ENCODE measurements around the gene RPS25. TPM values are rescaled to one million over a fixed set of nuclear protein-coding genes. Genes with fewer than 3 reads are reported as not detected.

Gene RPS25
- total RNA-seq, 6 experiments from 2014 or later: 326 to 822 (median 376) TPM

- TF ChIP-seq POLR2A (IDR thresholded peaks at IDR 0.05) (no peak), CTCF (IDR thresholded peaks at IDR 0.05) (peak in 3 of 4 donors; percentile 27 to 30 (median 27))
- Histone ChIP-seq H3K4me1 (peaks cover 0 to 19% (median 9%) of the 10 kb centered on the region in 4 donors), H3K4me3 (no peak overlapping the region), H3K36me3 (peaks cover 0 to 46% (median 15%) of the 10 kb centered on the region in 4 donors), H3K27me3 (no peaks in the 10 kb centered on the region), H3K9me3 (no peaks in the 10 kb centered on the region), H3K27ac (no peak overlapping the region)
- WGBS (ENCODE audit: insufficient coverage, low coverage, low lambda C conversion rate, missing lambda C conversion rate): 25% methylated on average over 8 of the region's 8 CpGs
- intact Hi-C loops (cut with DNase I): no loop called here
- DNase-seq (no peak), ATAC-seq (no peak)
Observed at GRCh38 chr11:119015054-119015611, 3.0 kb downstream of the RPS25 start.

GRCh38 chr11:119014209-119014924 lies 3.8 kb downstream of the RPS25 start:
- WGBS (ENCODE audit: insufficient coverage, low coverage, low lambda C conversion rate, missing lambda C conversion rate): 87% methylated on average over 8 of the region's 17 CpGs
- H3K27me3 ChIP-seq: no peaks in the 10 kb centered on the region

GRCh38 chr11:119012629-119013170 lies 5.4 kb downstream of the RPS25 start:
- Histone ChIP-seq H3K9me3 (no peaks in the 10 kb centered on the region), H3K27ac (no peak overlapping the region), H3K27me3 (no peaks in the 10 kb centered on the region), H3K4me1 (peaks cover 0 to 16% (median 7%) of the 10 kb centered on the region in 4 donors), H3K4me3 (no peak overlapping the region), H3K36me3 (peaks cover 0 to 49% (median 15%) of the 10 kb centered on the region in 4 donors)
- WGBS (ENCODE audit: insufficient coverage, low coverage, low lambda C conversion rate, missing lambda C conversion rate): 80% methylated on average over 3 of the region's 3 CpGs
- TF ChIP-seq POLR2A (IDR thresholded peaks at IDR 0.05) (no peak), CTCF (IDR thresholded peaks at IDR 0.05) (no peak)
- ATAC-seq: no peak
- DNase-seq: no peak
- intact Hi-C loops (cut with DNase I): no loop called here

More at GRCh38 chr11:119014209-119014924, 3.8 kb downstream of the RPS25 start:
- Histone ChIP-seq H3K27ac (no peak overlapping the region), H3K4me3 (no peak overlapping the region), H3K36me3 (peaks cover 0 to 46% (median 15%) of the 10 kb centered on the region in 4 donors), H3K9me3 (no peaks in the 10 kb centered on the region), H3K4me1 (peaks cover 0 to 16% (median 7%) of the 10 kb centered on the region in 4 donors)
- intact Hi-C loops (cut with DNase I): no loop called here
- ATAC-seq: no peak
- TF ChIP-seq CTCF (IDR thresholded peaks at IDR 0.05) (no peak), POLR2A (IDR thresholded peaks at IDR 0.05) (no peak)
- no peak for DNase-seq

GRCh38 chr11:119011476-119012053 lies 6.6 kb downstream of the RPS25 start:
- DNase-seq (peak; percentile 39 to 73 (median 71)), ATAC-seq (peak; percentile 37 to 92 (median 76))
- Histone ChIP-seq H3K9me3 (no peaks in the 10 kb centered on the region), H3K36me3 (peaks cover 0 to 51% (median 17%) of the 10 kb centered on the region in 4 donors), H3K27me3 (no peaks in the 10 kb centered on the region), H3K27ac (peak overlapping the region in 1 of 3 donors; percentile 4), H3K4me1 (peaks cover 0 to 7% (median 2%) of the 10 kb centered on the region in 4 donors), H3K4me3 (no peak overlapping the region)
- TF ChIP-seq POLR2A (IDR thresholded peaks at IDR 0.05) (no peak), CTCF (IDR thresholded peaks at IDR 0.05) (no peak)
- 29% methylated on average over 5 of the region's 6 CpGs for WGBS (ENCODE audit: insufficient coverage, low coverage, low lambda C conversion rate, missing lambda C conversion rate)
- intact Hi-C loops (cut with DNase I): no loop called here

Measured in right lobe of liver (tissue), 6 donors.